ENCODE measurements around the gene CARHSP1.
"Not testable (repeated sequence)": the region's sequence is repeated elsewhere in the genome, so short reads cannot be mapped to it uniquely, and the experiment has no call there.

The CARHSP1 gene

DNA sequence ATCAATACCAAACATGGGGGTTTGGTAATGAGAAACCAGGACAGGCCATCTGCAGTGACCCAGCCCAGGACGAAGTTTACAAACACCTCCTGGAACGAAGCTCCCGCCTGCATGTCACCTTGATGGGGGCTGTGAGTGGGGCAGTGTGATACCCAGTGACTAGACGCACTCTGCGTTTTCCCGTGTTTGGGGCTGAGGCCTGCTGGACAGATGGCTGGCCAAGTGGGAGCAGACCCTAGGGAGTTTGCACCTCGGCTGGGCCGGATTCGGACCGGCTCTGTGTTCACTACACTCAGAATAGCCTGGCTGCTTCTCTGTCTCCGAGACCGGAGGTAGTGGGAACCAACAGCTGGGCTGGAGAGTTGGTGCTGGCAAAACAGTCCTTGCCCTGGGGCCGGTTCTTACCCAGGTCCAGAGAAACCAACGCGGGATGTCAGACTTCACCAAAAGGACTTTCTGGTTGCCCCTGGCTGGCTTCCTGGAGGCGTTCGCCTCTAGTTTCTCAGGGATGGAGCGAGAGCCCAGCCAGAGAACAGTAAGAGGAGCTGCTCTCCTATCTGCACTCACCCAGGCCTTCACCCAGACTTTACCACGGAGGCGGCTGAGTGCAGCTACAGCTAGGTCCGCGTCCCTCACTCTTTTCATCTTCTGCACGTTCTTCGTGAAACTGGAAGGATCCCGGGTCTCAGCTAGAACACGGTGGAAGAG, 20.4 kb downstream of the CARHSP1 start:
- Mint-ChIP-seq H3K27me3 (ENCODE audit: low read depth) (no peaks in the 10 kb centered on the region), H3K4me3 (no peak overlapping the region), H3K27ac (no peak overlapping the region), H3K4me1 (ENCODE audit: low read depth) (peaks cover 18% of the 10 kb centered on the region), H3K9me3 (no peaks in the 10 kb centered on the region), H3K36me3 (ENCODE audit: low read depth) (peaks cover 37% of the 10 kb centered on the region)
- no peak for DNase-seq (ENCODE audit: low spot score)

DNA sequence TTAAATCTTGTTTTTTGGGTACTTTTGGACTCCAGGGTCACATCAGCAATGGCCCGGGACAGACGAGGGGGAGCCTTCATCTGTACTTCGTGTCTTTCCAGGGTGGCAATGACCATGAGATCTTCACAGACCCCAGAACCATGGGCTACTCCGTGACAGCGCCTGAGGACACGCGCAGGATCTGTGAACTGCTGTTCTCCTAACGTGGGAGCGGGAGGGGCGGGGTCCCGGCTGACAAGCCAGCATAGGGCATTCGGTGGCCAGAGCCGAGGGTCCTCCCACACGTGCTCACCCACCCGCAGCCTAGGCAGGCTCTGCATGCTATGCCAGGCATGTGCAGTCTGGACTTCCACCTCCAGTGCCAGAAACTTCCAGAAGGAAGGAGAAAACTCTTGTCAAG, 21.2 kb downstream of the CARHSP1 start:
- H3K27me3 Mint-ChIP-seq (ENCODE audit: low read depth) = no peaks in the 10 kb centered on the region

DNA sequence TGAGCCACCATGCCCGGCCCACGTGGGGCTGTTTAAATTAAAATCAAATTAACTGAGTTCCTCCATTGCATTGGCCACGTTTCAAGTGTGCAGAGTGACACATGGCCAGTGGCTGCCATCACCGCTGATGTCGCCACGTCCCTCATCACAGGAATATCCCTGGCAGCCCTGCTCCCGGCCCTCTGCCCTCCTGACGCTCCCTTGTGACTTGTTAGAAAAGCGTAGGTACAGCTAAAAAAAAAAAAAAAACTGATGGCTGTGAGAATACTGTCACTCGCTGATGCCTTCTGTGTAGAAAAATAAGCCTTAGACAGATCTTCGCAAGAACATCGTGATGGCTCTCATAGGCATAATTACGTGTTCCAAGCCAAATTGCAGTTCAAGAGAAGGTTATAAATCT, 21.7 kb downstream of the CARHSP1 start:
- Mint-ChIP-seq H3K36me3 (ENCODE audit: low read depth) (peaks cover 30% of the 10 kb centered on the region), H3K4me1 (ENCODE audit: low read depth) (peaks cover 16% of the 10 kb centered on the region), H3K4me3 (no peak overlapping the region), H3K27me3 (ENCODE audit: low read depth) (no peaks in the 10 kb centered on the region), H3K27ac (no peak overlapping the region), H3K9me3 (no peaks in the 10 kb centered on the region)
- DNase-seq (ENCODE audit: low spot score) = no peak

More for the DNA sequence above, 21.2 kb downstream of the CARHSP1 start:
- Mint-ChIP-seq H3K4me1 (ENCODE audit: low read depth) (peaks cover 16% of the 10 kb centered on the region), H3K27ac (no peak overlapping the region), H3K4me3 (no peak overlapping the region), H3K9me3 (no peaks in the 10 kb centered on the region), H3K36me3 (ENCODE audit: low read depth) (peaks cover 31% of the 10 kb centered on the region)
- no peak for DNase-seq (ENCODE audit: low spot score)

DNA sequence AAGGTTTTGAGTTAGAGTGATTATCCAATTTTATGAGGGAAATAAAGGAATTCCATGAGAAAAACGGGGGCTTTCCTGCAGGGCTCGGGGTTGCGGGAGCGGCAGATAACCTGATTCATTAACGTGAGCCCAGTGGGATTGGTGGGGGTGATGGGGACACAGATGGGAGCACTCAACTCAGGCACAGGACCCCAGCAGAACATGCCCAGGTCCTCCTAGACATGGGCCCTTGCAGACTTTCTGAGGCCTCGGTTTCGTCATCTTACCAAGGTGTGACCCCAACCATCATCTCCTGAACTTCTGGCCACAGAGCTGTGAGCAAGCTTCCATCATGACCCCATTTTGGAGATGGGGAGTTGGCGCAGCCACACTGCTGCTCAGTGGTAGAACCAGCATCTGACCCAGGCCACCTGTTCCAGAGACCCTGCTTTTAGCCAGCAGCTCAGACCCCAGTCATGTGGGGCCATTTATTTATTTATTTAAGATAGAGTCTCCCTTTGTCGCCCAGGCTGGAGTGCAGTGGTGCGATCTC, 22.3 kb downstream of the CARHSP1 start:
- peaks cover 26% of the 10 kb centered on the region for H3K36me3 Mint-ChIP-seq (ENCODE audit: low read depth)
- no peak for DNase-seq (ENCODE audit: low spot score)
- H3K27ac Mint-ChIP-seq = peak overlapping the region; percentile 5
- H3K4me3 Mint-ChIP-seq = no peak overlapping the region
- no peaks in the 10 kb centered on the region for H3K27me3 Mint-ChIP-seq (ENCODE audit: low read depth)
- H3K9me3 Mint-ChIP-seq = no peaks in the 10 kb centered on the region
- peaks cover 13% of the 10 kb centered on the region for H3K4me1 Mint-ChIP-seq (ENCODE audit: low read depth)

DNA sequence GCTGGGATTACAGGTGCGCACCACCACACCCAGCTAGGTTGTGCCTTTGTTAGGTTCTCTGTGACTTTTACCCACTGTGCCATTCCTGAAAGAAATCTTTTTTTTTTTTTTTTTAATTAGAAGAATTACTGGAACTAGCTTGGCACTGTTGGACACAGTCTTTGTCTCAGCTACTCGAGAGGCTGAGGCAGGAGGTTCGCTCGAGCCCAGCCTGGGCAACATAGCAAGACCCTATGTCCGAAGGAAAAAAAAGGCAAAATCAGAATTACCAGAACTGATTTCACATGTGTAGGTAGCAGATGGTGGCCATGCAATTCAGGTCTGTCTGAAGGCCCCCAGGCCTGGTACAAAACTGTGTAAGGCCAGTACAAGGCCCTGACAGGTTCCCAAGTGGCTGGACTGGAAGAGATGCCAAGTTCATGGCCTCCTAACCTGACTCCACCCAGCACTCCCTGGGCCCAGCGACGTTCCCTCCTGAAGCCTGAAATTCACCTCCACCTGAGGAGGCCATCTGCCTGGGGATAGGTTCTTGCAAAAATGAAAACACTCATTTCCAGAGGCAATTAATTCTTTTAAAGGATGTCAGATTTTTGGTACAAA, 23.0 kb downstream of the CARHSP1 start:
- no peaks in the 10 kb centered on the region for H3K9me3 Mint-ChIP-seq
- peaks cover 10% of the 10 kb centered on the region for H3K4me1 Mint-ChIP-seq (ENCODE audit: low read depth)
- no peak for DNase-seq (ENCODE audit: low spot score)
- no peaks in the 10 kb centered on the region for H3K27me3 Mint-ChIP-seq (ENCODE audit: low read depth)
- H3K27ac Mint-ChIP-seq = no peak overlapping the region
- no peak overlapping the region for H3K4me3 Mint-ChIP-seq
- peaks cover 22% of the 10 kb centered on the region for H3K36me3 Mint-ChIP-seq (ENCODE audit: low read depth)

DNA sequence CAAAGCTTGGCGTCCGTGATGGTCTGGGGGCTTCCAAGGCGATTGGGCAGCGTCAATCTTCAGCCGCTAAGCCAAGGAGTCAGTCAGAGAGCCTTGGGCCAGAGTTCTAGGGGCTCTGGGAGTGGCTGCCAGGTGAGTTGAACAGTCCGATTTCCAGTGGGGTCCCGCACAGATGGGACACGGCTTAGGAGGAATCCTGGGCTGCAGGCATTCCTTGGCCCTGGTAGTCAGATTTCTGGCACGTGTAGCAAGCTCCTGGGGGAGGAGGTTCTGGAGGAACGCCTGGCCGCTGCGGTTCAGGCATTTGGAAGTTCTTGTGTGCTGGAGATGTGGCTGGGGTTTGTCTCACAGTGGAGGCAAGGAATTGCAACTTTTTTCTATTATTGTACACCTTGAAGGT, 25.5 kb downstream of the CARHSP1 start:
- not testable (repeated sequence) for H3K4me1 Mint-ChIP-seq (ENCODE audit: low read depth); H3K4me3 Mint-ChIP-seq; H3K9me3 Mint-ChIP-seq; DNase-seq (ENCODE audit: low spot score); H3K27me3 Mint-ChIP-seq (ENCODE audit: low read depth); H3K36me3 Mint-ChIP-seq (ENCODE audit: low read depth); H3K27ac Mint-ChIP-seq

DNA sequence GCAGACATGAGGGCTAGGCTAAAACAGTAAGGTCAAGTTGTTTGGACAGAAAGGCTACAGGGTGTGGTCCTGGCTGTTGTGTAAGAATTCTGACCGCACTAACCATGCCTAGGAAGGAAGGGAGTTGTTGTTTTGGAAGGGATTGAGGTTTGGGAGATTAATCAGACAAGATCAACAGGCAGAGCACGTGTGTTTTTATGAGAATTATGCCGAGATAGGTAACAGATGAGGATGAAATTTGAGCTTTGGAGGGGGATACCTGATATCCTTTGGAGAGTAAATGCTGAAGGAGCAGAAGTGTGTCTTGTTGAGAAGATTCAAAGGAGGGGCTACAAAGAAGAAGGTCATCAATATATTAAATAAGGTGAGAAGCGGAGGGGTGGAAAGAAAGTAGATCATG, 26.8 kb downstream of the CARHSP1 start:
- DNase-seq (ENCODE audit: low spot score); H3K9me3 Mint-ChIP-seq; H3K27me3 Mint-ChIP-seq (ENCODE audit: low read depth); H3K4me3 Mint-ChIP-seq; H3K27ac Mint-ChIP-seq; H3K36me3 Mint-ChIP-seq (ENCODE audit: low read depth); H3K4me1 Mint-ChIP-seq (ENCODE audit: low read depth): not testable (repeated sequence)

DNA sequence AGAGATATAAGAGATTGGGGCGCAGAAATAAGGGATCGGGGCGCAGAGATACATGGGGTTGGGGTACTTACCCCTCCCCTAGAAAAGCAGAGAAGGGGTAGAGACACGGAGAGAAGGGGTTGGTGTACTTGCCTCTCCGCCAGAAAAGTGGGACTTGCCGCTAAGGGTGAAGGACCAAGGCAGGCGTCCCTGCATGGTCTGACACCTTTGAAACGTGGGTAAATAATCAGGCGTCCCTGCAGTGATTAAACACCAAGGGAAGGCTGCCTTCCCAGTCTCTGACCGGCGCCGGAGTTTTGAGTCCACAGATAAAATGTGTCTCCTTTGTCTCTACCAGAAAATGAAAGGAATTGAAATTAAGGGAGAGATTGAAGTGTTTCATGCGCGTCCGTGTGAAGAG, 31.2 kb downstream of the CARHSP1 start:
- H3K9me3 Mint-ChIP-seq; DNase-seq (ENCODE audit: low spot score); H3K4me1 Mint-ChIP-seq (ENCODE audit: low read depth); H3K27ac Mint-ChIP-seq; H3K4me3 Mint-ChIP-seq; H3K27me3 Mint-ChIP-seq (ENCODE audit: low read depth); H3K36me3 Mint-ChIP-seq (ENCODE audit: low read depth): not testable (repeated sequence)

DNA sequence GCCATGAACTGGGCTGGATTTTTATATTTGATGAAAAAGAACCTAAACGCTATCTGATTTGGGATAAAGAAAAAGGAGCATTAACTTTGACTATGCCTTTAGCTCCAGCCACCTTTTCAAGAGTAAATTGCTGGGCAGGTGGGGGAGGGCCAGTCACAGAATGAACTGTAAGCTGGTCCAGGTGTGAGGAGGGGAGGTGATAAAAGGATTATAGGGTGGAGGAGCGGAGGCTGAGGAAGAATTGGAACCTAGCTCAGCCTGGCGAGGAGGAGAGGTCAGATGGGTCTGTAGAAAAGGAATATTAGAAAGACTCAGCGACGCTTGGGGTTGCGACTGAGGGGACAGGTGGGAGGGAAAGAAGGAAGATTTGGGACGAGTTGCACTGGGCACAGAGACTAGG, 32.0 kb downstream of the CARHSP1 start:
- H3K9me3 Mint-ChIP-seq; DNase-seq (ENCODE audit: low spot score); H3K4me3 Mint-ChIP-seq; H3K27me3 Mint-ChIP-seq (ENCODE audit: low read depth); H3K27ac Mint-ChIP-seq; H3K4me1 Mint-ChIP-seq (ENCODE audit: low read depth); H3K36me3 Mint-ChIP-seq (ENCODE audit: low read depth): not testable (repeated sequence)

DNA sequence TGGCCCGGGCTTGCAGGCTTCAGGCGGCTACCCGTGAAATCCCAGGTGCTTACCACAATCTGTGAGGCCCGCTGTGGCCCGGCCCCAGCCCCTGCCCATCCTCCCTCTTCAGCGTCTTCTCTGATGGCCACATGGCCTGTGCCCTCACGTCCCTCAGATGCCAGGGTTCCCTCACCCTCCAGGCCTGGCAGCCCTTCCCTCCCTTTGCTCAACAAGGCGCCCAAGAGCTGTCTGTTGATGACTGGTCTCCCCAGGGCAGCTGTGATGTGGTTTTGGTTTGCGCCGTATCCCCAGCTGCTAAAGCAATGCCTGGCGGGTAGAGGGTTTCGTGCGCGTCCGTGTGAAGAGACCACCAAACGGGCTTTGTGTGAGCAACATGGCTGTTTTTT, 36.1 kb downstream of the CARHSP1 start:
- Mint-ChIP-seq H3K27ac (no peak overlapping the region), H3K9me3 (no peaks in the 10 kb centered on the region), H3K4me3 (no peak overlapping the region), H3K4me1 (ENCODE audit: low read depth) (peaks cover 3% of the 10 kb centered on the region), H3K36me3 (ENCODE audit: low read depth) (peaks cover 30% of the 10 kb centered on the region), H3K27me3 (ENCODE audit: low read depth) (no peaks in the 10 kb centered on the region)
- DNase-seq (ENCODE audit: low spot score) = no peak

DNA sequence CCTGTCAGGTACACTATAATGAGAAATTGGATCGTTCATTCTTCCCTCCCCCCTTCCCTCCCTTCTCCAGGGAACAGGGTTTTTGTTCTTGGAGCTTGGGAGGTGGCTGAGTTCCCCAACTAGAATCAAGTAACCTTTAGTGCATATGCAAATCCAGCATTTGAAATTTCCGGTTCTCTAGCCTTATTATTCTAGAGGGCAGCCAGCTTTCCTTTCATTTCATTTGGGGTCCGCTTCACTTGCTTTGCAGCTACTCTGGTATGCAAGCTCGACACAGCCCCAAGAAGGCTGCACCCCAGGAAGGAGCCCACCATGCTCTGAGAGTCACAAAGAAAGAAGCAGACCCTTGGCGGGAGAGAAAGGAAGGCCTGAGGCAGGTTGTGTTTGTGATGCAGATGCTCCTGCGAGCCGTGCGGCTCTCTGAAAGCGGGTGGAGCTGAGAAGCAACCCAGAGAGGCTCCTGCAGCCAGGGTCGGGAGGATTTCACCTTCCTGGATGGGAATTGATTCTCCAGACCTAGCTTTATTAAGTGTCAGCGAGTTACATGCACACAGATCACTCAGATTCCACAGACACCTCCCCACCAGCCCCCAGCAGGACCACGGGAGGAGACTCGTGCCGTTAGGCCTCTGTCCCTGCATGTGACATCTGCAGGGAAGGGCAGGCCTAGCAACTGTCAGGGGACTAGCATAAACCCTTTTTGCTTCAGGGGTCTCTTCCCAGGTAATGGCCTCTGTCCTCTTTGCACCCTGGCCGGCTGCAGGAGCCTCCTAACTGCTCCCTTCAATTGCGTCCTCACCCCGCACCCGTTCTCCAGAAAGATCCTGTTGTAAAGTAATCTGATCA, 36.7 kb downstream of the CARHSP1 start:
- H3K27ac Mint-ChIP-seq = no peak overlapping the region
- H3K36me3 Mint-ChIP-seq (ENCODE audit: low read depth) = peaks cover 31% of the 10 kb centered on the region
- no peak for DNase-seq (ENCODE audit: low spot score)
- peaks cover 3% of the 10 kb centered on the region for H3K4me1 Mint-ChIP-seq (ENCODE audit: low read depth)
- H3K4me3 Mint-ChIP-seq = no peak overlapping the region
- H3K27me3 Mint-ChIP-seq (ENCODE audit: low read depth) = no peaks in the 10 kb centered on the region
- H3K9me3 Mint-ChIP-seq = no peaks in the 10 kb centered on the region

DNA sequence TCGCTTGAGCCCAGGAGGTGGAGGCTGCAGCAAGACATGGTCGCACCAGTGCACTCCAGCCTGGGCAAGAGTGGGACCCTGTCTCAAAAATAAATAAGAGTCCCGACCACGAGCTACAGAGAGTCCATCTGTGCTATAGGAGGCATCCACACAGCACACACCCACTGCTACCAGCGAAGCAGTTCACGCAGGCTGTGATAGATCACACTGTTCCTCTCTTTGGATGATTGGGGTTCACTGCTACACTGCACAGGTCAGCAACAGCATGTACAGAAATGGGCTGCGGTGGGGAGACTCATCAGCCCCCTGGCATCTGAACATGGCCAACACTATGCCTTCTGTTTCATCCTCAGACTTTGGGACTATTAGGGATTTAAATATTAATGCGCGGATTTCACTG, 37.4 kb downstream of the CARHSP1 start:
- peaks cover 33% of the 10 kb centered on the region for H3K36me3 Mint-ChIP-seq (ENCODE audit: low read depth)
- no peaks in the 10 kb centered on the region for H3K27me3 Mint-ChIP-seq (ENCODE audit: low read depth)
- DNase-seq (ENCODE audit: low spot score) = no peak
- no peaks in the 10 kb centered on the region for H3K9me3 Mint-ChIP-seq
- H3K4me3 Mint-ChIP-seq = no peak overlapping the region
- no peak overlapping the region for H3K27ac Mint-ChIP-seq
- H3K4me1 Mint-ChIP-seq (ENCODE audit: low read depth) = peaks cover 3% of the 10 kb centered on the region

DNA sequence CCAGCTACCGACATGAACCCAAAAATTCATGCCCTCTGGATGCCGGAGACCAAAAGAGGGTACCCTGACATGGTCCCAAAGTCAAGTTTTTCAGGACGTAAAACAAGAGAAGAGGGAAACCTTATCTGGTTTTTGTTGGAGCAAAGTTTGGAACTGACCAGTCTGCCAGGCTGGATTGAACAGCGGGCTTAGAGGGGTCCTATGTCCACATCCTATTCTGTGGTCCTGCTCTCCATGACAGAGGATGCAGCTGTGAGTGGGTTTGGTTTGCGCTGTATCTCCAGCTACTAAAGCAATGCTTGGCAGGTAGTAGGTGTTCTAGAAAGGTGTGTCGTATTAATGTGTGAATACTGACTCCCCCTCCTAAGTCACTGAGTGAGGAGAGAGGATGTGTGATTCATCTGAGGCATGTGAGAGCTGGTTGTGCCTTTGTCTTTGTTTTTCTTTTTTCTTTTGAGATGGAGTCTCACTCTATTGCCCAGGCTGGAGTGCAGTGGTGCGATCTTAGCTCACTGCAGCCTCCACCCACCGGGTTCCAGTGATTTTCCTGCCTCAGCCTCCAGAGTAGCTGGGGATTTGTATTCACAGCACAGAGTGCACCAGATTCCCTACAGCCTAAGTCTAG, 40.2 kb downstream of the CARHSP1 start:
- H3K4me3 Mint-ChIP-seq = no peak overlapping the region
- H3K36me3 Mint-ChIP-seq (ENCODE audit: low read depth) = peaks cover 44% of the 10 kb centered on the region
- H3K27ac Mint-ChIP-seq = no peak overlapping the region
- no peaks in the 10 kb centered on the region for H3K4me1 Mint-ChIP-seq (ENCODE audit: low read depth)
- no peaks in the 10 kb centered on the region for H3K9me3 Mint-ChIP-seq
- no peaks in the 10 kb centered on the region for H3K27me3 Mint-ChIP-seq (ENCODE audit: low read depth)
- no peak for DNase-seq (ENCODE audit: low spot score)

Measured in T-helper 2 cell treated with Interferon-gamma antibody and Interleukin-4, amounts not matched to agents 5 μg/mL and 100 μg/mL, for 36 hours (primary cell).